ENCODE results near the gene STAP2. TPM values are rescaled to one million over a fixed set of nuclear protein-coding genes. Genes with fewer than 3 reads are reported as not detected.

The STAP2 gene
- total RNA-seq, result 14.8 and 19.1 TPM in 2 replicates

- intact Hi-C loops (cut with micrococcal nuclease), result loop anchor here (1.0 kb wide), 1 partner anchor 10 kb away; no protein-coding TSS in a partner anchor
These were observed at the start of gene STAP2 for GRCh38 chr19:4338441-4339355. TSS of gene STAP2 (minus strand) at chr19:4338827. CDS start at chr19:4338753, 74 bp downstream.

DNA sequence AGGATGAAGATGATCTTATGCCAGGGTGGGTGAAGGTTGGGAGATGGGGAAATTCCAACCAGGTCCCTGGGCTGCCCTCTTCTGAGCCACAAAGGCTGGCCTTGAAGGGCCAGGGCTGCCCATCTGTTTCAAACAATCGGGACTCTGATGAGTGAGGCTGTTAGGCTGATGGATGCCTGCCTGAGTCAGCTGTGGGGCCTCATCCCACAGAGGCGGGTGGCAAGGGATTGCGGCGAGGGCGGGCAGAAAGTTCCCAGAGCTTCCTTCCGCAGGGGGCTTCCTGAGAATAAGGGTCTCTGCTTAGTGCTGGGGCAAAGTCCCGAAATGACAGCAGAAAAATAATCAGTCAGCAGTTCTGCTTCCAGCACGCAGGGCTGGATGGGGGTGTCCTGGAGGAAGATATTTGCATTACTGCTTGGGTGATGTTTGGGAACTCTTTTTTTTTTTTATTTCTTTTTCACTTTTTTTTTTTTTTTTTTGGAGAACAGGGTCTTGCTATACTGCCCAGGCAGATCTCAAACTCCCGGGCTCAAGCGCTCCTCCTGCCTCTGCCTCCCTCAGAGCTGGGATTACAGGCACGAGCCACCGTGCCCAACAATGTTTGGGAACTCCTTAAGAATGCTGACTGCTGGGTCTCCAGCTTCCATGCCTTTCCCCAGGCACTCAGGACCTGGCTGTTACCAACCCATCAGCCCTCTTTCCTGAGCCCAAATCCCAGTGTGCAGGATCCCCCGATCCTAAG, 47.6 kb upstream of the STAP2 start:
- intact Hi-C loops (cut with micrococcal nuclease), result no loop called here

DNA sequence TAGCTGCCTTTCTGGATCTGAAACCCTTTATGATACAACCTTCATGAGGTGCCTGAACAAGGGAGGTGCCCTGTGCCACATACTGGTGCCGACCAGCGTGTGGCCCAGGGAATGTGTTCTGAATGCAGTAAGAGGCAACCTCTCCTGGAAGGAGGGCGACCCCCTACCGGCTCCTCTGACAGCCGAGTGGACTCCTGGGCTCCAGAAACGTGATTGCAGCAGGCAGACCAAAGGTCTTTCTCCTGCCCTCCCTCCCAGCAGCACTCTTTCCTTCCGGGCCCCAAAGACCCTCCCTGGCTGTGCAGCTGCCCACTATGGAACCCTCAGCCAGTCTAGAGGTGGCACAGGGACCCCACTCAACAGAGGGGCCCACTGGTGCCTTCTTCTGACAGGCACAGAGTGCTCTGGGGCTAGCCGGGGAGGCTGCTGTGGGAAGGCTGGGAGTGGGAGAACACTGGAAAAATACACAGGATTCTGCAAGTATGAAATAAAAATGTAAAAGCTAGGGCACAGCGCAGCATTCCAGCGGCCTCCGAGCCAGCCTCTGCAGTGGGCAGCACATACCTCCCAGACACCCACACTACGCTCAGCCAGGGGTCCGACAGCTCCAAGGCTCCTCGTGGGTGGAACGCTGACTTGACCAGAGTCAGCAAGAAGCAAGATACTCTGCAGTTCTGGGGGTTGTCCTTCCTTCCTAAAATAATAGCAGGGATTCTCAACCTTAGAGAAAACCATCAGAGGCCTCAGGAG, 46.8 kb upstream of the STAP2 start:
- intact Hi-C loops (cut with micrococcal nuclease), result no loop called here

DNA sequence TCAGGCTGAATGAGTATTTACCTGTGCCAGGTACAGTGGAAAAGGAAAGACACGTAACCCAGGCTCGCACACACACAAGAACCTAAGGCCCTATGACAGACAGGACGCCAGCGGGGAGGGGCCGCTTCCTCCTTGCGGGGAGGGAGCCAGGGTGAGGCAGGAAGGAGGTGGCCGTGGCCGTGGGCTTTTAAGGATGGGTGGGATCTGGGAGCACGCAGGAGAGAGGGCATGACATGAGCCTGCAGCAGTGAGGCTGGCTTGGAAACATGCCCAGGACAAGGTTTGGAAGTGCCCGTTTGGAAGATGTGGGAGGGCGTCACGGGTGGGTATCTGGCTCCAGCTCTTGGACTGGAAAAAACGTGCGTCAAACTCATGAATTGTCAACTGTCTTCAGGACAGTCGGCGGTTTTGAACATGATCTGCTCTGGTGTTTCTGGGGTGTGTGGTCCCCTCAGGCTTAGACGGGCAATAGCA, 41.7 kb upstream of the STAP2 start:
- intact Hi-C loops (cut with micrococcal nuclease), result loop anchor here (1.0 kb wide), 2 partner anchors 11 to 20 kb away; partner anchors contain the start of gene SH3GL1

DNA sequence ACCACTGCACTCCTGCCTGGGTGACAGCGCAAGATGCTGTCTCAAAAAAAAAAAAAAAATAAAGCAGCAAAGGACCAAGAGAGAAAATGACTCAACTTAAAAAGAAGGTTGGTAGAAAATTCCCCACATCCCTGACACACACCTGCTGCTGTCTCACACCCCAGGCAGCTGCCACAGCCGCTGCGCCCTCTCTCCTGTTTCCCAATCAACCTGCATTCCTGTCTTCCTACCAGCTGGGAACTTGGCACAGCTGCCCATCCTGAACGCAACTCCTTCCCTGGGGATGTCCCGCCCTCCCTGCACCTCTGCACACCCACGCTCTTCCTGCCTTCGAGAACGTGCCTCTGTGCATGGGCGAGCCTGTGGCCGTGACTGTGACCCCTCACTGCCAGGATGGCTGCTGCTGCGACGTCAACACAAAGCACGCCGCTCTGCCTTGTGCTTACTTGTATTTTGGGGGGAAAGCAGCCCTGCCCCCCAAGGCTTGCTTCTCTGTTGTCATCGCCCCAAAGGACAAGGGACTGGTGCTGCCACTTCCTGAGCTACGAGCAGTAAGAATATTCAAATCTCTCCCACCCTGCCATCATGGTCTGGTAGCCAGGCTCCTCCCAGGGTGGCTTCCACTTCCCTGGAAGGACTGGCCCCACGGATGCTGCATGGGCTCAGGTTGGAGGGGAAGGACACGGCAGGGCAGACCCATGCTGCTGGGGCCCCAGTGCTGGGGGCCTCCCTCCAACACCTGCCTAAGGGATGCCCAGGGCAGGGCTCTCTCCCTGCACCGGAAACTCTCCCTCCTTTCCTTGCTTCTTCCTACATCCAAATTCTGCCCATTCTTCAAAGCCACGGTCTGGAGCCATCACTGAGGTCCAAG, 41.0 kb upstream of the STAP2 start:
- intact Hi-C loops (cut with micrococcal nuclease), result loop anchor here (1.0 kb wide), 2 partner anchors 10 to 21 kb away; partner anchors contain the start of gene SH3GL1

DNA sequence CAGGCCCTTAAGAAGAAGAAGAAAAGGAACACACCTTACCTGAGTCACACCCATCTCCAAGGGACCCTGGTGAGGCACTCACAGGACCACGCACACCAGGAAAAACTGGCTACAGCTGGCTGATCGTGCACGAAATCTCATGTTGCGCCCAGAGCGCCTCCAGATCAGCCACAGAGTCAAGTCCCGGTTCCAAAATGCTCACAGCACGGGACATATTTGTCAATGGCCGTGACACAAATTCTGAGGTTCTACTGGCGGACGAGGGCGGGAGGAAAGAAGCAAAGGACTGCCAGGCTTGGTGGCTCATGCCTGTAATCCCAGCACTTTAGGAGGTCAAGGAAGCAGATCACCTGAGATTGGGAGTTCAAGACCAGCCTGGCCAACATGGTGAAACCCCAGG, 40.3 kb upstream of the STAP2 start:
- intact Hi-C loops (cut with micrococcal nuclease), result no loop called here

DNA sequence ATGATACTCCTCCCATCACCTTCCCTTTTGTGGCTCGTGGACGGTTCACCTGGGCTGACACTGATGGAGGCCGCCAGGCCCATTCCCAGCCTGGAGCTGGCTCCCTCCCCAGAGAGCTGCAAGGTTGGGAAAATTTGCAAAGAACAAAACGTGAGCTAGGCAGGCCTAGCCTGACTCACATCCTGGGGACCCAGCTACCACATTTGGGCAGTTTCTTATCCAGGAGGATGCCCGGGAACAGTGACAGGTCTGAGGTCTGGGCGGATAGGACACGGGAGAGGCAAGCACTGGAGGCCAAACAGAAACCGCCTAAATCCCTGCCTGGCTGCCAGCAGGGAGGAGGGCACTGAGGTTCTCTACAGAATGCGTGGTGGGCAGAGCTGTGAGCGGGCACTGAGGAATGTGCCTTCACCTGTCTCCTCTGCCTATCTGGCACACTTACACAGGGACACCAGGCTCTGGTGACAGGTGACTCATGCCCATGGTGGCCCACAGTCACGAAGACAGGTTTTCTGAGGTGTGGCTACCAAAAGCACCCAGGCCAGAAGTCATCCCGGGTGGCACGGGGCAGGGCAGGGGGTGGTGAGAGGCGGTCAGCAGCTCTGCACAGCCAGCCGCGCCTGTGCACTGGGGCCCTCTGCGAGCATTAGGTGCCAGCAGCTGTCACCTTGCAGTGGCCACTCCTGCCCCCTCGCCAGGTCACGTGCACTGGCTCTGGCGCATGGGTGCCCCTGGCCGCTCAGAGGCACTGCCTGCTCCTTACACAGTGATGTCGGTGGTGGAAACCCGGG, 38.6 kb upstream of the STAP2 start:
- intact Hi-C loops (cut with micrococcal nuclease), result no loop called here

DNA sequence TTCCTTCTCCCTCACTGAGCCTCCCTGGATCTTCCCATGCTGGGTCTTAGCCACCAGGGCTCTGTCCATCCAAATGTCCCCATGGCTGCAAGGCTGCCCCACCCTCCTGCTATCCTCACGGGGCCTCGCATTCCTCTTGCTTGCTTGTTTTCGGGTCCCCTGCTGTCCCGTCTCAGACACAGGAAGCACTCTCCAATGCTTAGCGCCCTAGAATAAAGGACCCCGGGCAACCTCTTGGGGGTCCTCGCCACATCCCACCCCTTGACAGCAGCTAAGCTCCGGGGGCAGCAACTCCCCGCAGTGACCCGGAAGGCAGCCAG, 38.0 kb upstream of the STAP2 start:
- intact Hi-C loops (cut with micrococcal nuclease), result no loop called here

DNA sequence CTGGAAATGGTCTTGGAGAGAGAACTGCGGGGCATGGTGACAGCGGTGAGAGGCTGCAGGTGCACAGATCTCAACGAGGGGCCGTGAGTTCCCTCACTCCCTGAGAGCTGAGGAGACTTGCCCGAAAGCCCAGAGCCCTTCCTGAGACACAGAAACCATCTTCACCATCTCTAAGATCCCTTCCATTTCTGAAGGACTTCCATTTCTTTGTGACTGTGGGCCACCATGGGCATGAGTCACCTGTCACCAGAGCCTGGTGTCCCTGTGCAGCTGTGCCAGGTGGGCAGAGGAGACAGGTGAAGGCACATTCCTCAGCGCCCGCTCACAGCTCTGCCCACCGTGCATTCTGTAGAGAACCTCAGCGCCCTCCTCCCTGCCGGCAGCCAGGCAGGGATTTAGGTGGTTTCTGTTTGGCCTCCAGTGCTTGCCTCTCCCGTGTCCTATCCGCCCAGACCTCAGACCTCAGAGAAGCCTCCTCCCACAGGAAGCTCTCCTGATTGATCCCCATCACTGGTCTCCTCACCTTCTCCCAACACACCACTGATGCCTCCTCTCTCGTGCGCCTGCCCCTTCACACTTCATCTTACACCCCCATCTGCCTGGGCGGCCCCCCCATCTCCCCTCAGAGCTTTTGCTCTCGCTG, 37.5 kb upstream of the STAP2 start:
- intact Hi-C loops (cut with micrococcal nuclease), result no loop called here

DNA sequence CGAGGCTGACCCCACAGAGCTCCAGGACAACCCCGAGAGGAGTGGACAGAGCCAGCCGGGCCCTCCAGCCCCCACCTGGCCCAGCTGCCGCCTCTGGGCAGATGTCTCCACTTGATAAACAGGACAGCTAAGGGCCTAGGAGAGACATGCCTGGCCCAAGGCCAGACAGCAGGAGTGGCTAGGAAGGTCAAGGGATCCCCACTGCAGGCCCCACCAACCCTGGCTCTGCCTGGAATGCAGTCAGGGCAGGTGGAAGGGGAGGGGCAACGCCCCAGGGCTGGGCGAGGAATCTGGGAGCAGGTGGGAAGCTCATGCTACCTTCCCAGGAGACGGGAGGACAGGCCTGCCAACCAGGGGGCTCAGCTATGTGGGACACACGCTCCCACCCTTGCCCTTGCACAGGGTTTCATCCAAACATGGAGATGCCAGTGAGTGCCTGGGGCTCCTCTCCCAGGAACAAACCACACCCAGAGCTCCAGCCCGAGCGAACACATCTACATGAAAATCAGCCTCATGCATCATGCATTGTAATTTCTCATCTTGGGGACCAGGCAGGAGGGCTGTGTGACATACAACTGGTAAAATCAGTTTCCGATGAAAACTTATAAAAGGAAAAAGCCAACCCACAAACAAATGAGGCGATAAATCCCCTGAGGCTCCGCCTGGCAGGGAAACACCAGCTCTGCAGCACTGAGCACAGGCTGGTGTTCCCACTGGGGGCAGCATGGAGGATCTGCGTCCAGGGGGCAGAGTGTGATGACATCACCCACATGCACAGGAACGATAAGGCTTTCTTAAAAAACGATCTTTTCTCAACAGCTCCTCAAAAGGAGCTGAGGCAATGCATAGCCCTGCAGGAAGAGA, 36.8 kb upstream of the STAP2 start:
- intact Hi-C loops (cut with micrococcal nuclease), result no loop called here

- intact Hi-C loops (cut with micrococcal nuclease), result no loop called here
These were observed 36.0 kb upstream of the STAP2 start for GRCh38 chr19:4374498-4375163.

DNA sequence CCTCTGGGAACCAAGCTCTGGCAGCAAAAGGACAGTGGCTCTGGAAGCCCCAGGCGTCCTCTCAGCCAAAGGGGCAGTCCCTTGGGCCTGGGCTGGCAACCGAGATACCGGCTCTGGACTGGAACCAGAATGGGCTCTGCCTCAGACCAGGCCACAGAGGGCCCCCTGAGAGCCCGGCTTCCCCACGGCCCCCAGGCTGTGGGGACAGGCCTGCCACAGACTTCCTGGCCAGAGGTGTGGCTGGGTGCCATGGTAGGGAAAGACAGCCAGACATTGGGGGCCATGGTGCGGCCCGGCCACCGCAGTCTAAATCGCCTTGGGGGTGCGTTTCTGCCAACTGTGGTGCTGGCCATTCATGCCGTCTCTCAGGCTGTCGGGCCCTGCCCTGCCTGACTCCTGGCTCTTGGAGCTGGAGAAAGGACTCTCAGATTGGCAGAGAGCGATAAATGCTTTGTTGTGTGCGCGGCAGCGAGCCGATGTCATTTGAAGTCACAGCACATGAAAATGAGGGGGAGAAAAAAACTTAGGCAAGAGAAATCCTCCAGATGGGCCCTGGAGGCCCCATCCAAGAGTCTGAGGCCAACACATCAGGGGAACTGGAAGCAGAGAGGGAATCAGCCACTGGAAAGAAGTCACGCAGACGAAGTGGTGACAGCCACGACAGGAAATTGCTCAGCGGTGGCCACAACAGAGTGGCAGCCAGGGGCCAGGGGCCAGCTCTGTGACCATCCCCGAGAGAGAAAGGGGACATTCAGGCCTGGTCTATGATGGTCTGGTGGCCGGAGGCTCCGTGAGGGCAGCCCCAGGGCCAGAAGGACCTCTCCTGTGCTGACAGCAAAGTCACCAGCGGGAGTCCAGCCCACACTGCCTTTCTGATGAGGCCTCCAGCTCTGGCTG, 35.2 kb upstream of the STAP2 start:
- intact Hi-C loops (cut with micrococcal nuclease), result no loop called here

GRCh38 chr19:4373013-4373367, 34.4 kb upstream of the STAP2 start:
- intact Hi-C loops (cut with micrococcal nuclease), result no loop called here

- intact Hi-C loops (cut with micrococcal nuclease), result no loop called here
These were observed 33.8 kb upstream of the STAP2 start for GRCh38 chr19:4372165-4373012.

GRCh38 chr19:4371247-4372164, 32.9 kb upstream of the STAP2 start:
- intact Hi-C loops (cut with micrococcal nuclease), result no loop called here
